Glutamatergic neuron (in vitro differentiated cells): Measurements from ENCODE around the gene SPRR5. TPM values are rescaled to one million over a fixed set of nuclear protein-coding genes. Genes with fewer than 3 reads are reported as not detected.

ENCODE experiments used
- DNase-seq: peaks from one replicate; pipeline ENCODE4 v3.0.0; 2022
- H3K27ac Mint-ChIP-seq: one replicate; pipeline ENCODE4 v1.8.0; 2020; ENCODE audit warnings: mild to moderate bottlenecking, mixed read lengths, inconsistent platforms; ENCODE audit not compliant: unreplicated experiment
- H3K27me3 Mint-ChIP-seq: one replicate; pipeline ENCODE4 v1.8.0; 2020; ENCODE audit warnings: mild to moderate bottlenecking, moderate library complexity, mixed read lengths, inconsistent platforms; ENCODE audit not compliant: unreplicated experiment
- H3K36me3 Mint-ChIP-seq: one replicate; pipeline ENCODE4 v1.8.0; 2020; ENCODE audit warnings: mild to moderate bottlenecking, mixed read lengths, inconsistent platforms; ENCODE audit not compliant: unreplicated experiment
- H3K4me1 Mint-ChIP-seq: one replicate; pipeline ENCODE4 v1.8.0; 2020; ENCODE audit warnings: mild to moderate bottlenecking, low read depth, mixed read lengths, inconsistent platforms; ENCODE audit not compliant: unreplicated experiment
- H3K4me3 Mint-ChIP-seq: one replicate; pipeline ENCODE4 v1.8.0; 2020; ENCODE audit warnings: mild to moderate bottlenecking, mixed read lengths, inconsistent platforms; ENCODE audit not compliant: unreplicated experiment
- H3K9me3 Mint-ChIP-seq: one replicate; pipeline ENCODE4 v1.8.0; 2020; ENCODE audit warnings: mild to moderate bottlenecking, moderate library complexity, mixed read lengths, inconsistent platforms; ENCODE audit not compliant: unreplicated experiment
- total RNA-seq: library from RNA; stranded (reverse); fragmentation: NEBNext Ultra II Directional; extraction: Animal tissue kit (Norgen Biotek cat#: 25700); gene quantifications from one replicate; pipeline ENCODE4 v1.2.1, GENCODE V29; 2021; ENCODE audit not compliant: unreplicated experiment
- TF ChIP-seq, protein P1 (sequence below): fragments of 200-600 bp; sonication (generic); IDR thresholded peaks from one replicate; pipeline ENCODE4 v1.5.0; 2021; ENCODE audit not compliant: partially characterized antibody, unreplicated experiment

The SPRR5 gene
- total RNA-seq, 1 donor from 2014 or later, result not detected

DNA sequence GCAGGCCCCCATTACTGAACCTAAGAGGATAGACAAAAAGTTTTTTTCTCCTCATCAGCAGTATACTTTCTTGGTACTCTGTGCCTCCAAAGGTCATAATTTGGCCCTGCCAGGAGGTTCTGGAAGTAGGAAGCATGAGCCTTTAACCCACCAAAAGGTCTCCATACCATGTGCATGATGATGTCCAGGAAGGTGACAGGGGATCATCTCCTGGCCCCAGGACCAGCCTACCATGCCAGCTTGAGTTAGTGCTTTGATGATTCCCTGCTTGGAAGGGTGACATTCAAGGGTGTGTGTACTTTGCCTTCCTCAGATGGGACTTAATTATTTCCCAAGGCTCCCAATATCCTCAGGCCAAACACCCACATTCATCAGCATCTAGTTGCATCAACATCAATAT is 30.6 kb downstream of the SPRR5 start:
- DNase-seq, result no peak
- Mint-ChIP-seq H3K4me3 (no peak overlapping the region), H3K36me3 (no peaks in the 10 kb centered on the region), H3K27me3 (no peaks in the 10 kb centered on the region), H3K27ac (no peak overlapping the region), H3K9me3 (peaks cover 2% of the 10 kb centered on the region), H3K4me1 (no peaks in the 10 kb centered on the region)
- TF ChIP-seq, protein P1, sequence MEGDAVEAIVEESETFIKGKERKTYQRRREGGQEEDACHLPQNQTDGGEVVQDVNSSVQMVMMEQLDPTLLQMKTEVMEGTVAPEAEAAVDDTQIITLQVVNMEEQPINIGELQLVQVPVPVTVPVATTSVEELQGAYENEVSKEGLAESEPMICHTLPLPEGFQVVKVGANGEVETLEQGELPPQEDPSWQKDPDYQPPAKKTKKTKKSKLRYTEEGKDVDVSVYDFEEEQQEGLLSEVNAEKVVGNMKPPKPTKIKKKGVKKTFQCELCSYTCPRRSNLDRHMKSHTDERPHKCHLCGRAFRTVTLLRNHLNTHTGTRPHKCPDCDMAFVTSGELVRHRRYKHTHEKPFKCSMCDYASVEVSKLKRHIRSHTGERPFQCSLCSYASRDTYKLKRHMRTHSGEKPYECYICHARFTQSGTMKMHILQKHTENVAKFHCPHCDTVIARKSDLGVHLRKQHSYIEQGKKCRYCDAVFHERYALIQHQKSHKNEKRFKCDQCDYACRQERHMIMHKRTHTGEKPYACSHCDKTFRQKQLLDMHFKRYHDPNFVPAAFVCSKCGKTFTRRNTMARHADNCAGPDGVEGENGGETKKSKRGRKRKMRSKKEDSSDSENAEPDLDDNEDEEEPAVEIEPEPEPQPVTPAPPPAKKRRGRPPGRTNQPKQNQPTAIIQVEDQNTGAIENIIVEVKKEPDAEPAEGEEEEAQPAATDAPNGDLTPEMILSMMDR, result no peak

DNA sequence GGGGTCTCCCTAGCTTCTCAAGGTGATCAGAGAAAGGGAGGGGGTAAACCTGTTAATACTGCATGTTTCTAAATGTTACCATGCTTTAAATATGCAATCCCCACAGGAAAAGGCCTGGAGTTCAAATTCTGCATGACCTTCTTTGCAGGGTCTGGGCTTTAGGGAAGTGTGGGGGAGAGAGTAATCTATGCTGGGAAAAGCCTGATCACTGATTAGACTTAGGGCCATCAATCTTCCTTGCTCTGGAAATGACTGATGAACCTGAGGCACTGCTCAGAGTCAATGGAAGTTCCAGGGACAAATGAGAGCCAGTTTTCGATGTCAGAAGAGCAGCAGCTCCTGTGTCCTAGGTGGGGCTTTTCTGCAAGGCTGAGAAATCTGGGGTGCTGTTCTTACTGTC is 33.7 kb downstream of the SPRR5 start:
- no peak for DNase-seq
- Mint-ChIP-seq H3K9me3 (peaks cover 2% of the 10 kb centered on the region), H3K27me3 (no peaks in the 10 kb centered on the region), H3K36me3 (no peaks in the 10 kb centered on the region), H3K4me3 (no peak overlapping the region), H3K27ac (no peak overlapping the region), H3K4me1 (peaks cover 3% of the 10 kb centered on the region)
- TF ChIP-seq, protein P1, result no peak

DNA sequence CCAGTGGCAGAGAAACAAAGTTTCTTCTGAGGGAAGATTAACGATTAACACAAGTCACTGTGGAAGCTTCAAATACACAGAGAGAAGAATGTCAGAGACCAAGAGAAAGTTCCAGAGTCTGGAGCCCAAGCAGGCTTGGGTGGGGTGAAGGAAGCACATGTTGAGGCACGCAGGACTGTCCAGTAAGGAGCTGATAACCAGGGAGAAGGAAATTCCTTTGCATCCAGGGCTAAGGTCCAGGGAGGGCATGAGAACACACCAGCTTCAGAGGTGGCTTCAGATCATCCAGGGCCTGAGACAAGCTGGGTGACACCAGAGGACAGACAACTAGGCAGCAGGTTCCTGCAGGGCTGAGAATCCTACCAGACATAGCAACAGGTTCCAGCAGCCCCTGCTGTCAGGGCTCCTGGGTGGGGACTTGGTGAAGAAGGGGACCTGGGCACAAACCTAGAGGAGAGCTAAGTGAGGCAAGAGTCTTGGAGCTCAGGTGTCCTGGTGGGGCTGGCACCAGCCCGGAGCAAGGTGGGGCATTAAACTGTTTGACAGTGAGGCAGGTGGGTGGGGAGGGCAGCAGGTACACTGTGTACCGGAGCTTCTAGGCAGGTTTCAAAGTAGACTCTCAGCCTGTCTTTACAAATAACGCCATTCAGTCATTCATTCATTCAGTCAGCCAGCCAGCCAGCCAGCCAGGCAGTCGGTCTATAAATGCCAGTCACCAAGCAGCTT is 34.3 kb downstream of the SPRR5 start:
- Mint-ChIP-seq H3K9me3 (peaks cover under 1% of the 10 kb centered on the region), H3K27ac (no peak overlapping the region), H3K4me1 (peaks cover 3% of the 10 kb centered on the region), H3K27me3 (no peaks in the 10 kb centered on the region), H3K36me3 (no peaks in the 10 kb centered on the region), H3K4me3 (no peak overlapping the region)
- TF ChIP-seq, protein P1, result no peak
- DNase-seq, result no peak

DNA sequence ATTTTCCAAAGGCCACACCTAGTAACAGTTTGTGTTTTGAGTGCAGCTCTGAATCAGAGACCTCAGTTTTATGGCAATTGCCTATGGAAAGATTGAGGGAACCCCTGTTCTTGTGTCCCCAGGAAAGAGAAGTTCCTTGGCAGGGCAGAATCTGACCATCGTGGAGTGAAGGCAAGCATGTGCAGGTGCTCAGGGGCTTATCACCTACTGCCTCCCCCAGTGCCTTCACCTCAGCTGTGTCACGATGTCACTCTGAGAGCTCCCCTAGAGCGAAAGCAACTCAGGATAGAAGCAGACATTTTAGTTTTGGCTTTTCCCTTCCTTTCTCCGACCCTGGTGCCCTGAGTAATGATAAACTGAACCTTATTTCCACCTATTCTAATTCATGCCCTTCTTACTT is 35.1 kb downstream of the SPRR5 start:
- H3K4me3 Mint-ChIP-seq, result no peak overlapping the region
- H3K27me3 Mint-ChIP-seq, result no peaks in the 10 kb centered on the region
- no peak for DNase-seq
- H3K9me3 Mint-ChIP-seq, result no peaks in the 10 kb centered on the region
- TF ChIP-seq, protein P1, result no peak
- H3K27ac Mint-ChIP-seq, result no peak overlapping the region
- H3K36me3 Mint-ChIP-seq, result no peaks in the 10 kb centered on the region
- H3K4me1 Mint-ChIP-seq, result peaks cover 3% of the 10 kb centered on the region

DNA sequence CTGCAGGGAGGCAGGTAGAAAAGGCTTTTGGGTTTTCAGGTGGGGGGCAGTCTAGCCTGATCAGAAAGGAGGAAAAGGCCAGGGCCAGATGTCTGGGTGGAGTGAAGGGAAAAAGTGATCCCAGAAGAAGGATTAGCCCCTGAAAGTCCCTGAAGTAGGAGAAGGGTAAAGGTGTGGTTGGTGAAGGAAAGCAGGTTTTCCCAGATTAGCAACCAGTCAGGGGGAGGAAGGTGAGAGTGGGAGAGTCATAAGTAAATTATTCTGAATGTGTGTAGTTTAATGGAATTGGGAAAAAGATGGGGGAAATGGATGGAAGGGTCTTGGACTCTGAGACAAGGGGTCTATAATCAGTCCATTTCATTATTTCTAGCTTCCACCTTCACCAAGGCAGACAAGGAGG is 36.2 kb downstream of the SPRR5 start:
- peak overlapping the region; percentile 21 for H3K4me3 Mint-ChIP-seq
- H3K9me3 Mint-ChIP-seq, result no peaks in the 10 kb centered on the region
- H3K36me3 Mint-ChIP-seq, result no peaks in the 10 kb centered on the region
- H3K27ac Mint-ChIP-seq, result no peak overlapping the region
- H3K4me1 Mint-ChIP-seq, result peaks cover 3% of the 10 kb centered on the region
- H3K27me3 Mint-ChIP-seq, result no peaks in the 10 kb centered on the region
- TF ChIP-seq, protein P1, result no peak
- no peak for DNase-seq
